Stimulated activated CD4-positive, alpha-beta T cell treated with anti-CD3 and anti-CD28 coated beads, Interleukin-15, amount 100 ng/mL, for 48 hours (primary cell): Measurements from ENCODE around the gene MDK.

Experiments
- DNase-seq, 2 donors: peaks; one replicate each; pipeline ENCODE4 v3.0.0-alpha.2; 2020; ENCODE audit warnings: low read depth in 2 of 2

MDK gene

GRCh38 chr11:46402957-46403902, 21.8 kb downstream of the MDK start:
- DNase-seq, result no peak

- no peak for DNase-seq
Measured at GRCh38 chr11:46404476-46405017, 23.1 kb downstream of the MDK start.

GRCh38 chr11:46407635-46408034, 26.2 kb downstream of the MDK start:
- no peak for DNase-seq

DNA sequence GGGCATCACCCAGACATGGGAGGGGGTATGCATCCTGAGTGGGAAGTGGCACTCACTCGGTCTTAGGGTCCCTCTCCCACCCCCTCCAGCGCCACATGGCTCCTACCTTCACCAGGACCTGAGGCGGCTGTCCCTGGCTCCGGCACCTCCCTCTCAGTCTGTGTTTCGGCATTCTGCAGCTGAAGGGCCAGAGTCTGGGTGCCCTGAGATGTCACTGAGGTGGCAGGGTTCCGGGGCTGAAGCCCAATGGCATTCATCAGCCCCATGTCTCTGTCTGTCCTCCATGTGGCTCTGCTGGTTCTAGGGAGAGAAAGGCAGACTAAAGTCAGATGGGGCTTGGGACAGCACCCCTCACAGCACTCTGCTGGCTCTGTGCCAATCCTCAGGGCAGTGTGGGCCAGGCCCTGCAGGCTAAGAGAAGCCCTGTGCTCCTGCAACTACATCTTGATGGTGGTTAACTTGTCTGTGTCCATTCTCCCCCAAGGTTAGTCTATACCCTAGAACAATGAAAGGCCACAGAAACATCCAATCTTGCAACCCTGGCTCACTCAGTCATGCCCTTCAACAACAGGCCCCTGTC, 27.0 kb downstream of the MDK start:
- no peak for DNase-seq

GRCh38 chr11:46410021-46410420, 28.6 kb downstream of the MDK start:
- DNase-seq, result no peak

GRCh38 chr11:46413760-46414465, 32.4 kb downstream of the MDK start:
- DNase-seq, result no peak

DNA sequence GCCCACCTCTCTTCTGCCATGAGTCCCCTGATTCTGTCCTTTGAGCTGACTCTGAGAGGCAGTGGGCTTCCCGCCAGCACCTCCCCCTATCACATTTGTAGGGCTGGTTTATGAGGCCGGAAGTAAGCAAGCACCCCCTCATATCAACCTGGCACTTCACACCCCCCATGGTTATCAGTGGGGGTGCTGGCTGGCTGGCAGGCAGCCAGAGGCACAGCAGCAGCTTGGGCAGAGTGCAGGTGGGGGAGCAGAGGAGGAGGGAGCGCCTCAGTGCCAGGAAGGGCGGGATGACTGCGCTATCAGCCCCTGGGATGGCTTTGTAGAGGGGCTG, 33.0 kb downstream of the MDK start:
- no peak for DNase-seq

GRCh38 chr11:46414879-46415278, 33.4 kb downstream of the MDK start:
- DNase-seq, result no peak

GRCh38 chr11:46417711-46418110, 36.2 kb downstream of the MDK start:
- DNase-seq, result no peak

DNA sequence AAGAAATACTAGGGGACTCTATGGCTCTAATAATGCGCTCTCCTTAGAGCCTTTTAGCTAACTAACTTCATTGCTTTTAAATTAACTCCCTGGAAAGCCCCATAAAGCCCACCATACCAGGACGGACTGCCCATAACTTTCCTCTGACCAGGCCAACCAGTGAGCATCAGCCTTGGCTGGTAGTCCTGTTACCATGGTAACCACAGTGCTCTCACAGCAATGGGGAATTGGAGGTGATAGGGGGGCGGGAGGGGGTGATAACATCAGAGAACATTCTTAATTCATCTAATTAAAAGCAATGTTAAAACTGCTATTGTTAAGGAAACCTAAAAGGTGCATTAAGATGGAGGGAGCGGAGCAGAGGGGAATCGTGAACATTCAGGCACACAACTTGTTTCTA, 37.3 kb downstream of the MDK start:
- DNase-seq, result no peak

- no peak for DNase-seq
Measured at GRCh38 chr11:46420513-46420912, 39.0 kb downstream of the MDK start.

DNA sequence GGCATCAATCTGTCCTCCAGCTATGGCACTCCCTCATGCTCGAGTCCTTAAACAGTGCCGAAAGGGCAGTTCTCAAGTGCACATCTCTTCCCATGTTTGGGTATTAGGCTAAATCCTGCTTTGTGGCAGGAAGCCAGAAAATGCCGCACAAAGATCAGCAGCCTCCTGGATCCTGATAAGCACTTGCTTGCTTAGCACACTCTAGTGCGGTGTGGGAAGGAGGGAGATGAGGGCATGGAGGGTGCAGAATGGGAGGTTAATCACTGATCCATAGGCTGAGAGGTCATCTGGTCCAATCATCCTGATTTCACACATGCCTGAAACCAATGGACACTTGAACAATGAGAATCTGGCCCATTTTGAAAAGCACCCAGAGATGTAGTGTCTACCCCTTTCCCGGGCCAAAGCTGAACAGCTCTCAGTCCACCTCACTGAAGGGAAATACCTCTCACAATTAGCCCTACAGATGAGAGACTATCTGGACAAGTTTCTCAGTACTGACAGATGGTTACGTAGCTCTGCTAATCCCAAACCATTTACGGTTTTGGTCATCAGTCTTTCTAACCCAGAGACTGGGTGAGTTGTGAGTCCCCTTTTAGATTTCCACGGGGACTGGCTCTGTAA, 39.9 kb downstream of the MDK start:
- DNase-seq, result no peak

DNA sequence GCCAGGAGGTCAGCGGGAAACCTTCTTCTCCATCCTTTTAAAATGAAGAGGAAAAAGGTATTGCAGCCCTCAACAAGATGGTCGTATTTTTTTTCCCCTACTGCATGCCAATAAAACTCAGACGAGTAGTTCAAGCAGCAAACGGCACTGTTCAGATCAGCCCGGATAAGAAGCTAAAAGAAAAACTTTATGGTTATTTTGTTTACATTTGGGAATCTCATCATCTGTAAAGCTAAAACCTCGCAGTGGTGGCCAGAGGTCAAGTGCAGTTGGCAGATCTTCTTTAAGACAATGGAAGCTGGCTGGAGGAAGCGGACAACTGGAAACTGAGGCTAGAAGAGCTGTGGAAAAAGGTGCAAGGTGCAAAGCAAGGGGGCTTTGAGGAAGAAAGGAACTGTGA, 41.1 kb downstream of the MDK start:
- DNase-seq, result no peak

- no peak for DNase-seq
Measured at GRCh38 chr11:46426233-46426991, 44.9 kb downstream of the MDK start.

DNA sequence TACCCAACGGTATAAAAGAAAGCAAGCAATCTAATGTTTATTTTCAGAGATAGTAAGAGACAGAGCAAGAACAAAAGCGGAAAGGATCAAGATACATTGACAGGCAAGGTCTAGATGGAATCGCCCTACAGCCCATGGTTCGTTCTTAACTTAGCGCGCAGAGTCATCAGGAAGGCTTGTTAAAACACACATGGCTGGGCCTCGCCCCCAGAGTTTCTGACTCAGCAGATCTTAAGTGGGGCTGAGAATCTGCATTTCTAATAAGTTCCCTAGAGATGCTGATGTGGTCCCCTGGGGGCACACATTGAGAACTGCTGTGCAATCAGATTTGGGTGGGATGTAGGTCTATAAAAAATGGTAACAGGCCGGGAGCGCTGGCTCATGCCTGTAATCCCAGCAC, 45.9 kb downstream of the MDK start:
- no peak for DNase-seq

- DNase-seq, result no peak
Measured at GRCh38 chr11:46429717-46430116, 48.2 kb downstream of the MDK start.

DNA sequence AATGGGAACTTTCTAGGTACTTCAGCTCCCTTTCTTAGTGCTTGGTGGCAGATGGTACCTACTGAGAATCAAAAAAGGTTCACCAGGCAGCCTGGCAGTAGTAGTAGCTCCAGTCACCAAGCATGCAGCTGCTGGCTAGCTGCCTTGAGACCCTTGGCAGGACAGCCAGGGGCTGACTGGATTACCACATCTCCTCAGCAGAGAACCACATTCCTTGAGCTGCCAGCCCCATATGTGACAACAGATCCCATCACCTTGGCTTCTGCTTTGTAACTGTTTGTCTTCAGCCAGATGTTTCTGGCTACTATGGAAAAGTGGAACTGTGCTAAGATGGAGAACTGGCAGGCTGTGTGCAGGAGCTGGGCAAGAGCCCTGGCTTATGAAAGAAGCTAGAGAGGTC, 49.7 kb downstream of the MDK start:
- no peak for DNase-seq
